ENCODE data around the gene USP32.
"Not testable (repeated sequence)": the region's sequence is repeated elsewhere in the genome, so short reads cannot be mapped to it uniquely, and the experiment has no call there.

GRCh38 chr17:60211282-60211681, 180.7 kb downstream of the USP32 start:
- not testable (repeated sequence) for TF ChIP-seq ZNF565 (CRISPR knock-in tag; conservative IDR thresholded peaks at IDR 0.05; ENCODE audit: low read depth); GLIS3 (CRISPR knock-in tag; IDR thresholded peaks at IDR 0.05); RARB (CRISPR knock-in tag; IDR thresholded peaks at IDR 0.05); ZNF70 (CRISPR knock-in tag; IDR thresholded peaks at IDR 0.05); TCF4 (CRISPR knock-in tag; IDR thresholded peaks at IDR 0.05; ENCODE audit: borderline replicate concordance); PATZ1 (CRISPR knock-in tag; IDR thresholded peaks at IDR 0.05; ENCODE audit: borderline replicate concordance)
